GM19467 (cell line): ENCODE results near the gene ABCA4.
"Not testable (repeated sequence)": the region's sequence is repeated elsewhere in the genome, so short reads cannot be mapped to it uniquely, and the experiment has no call there.

Experiments
- ATAC-seq: cut with Tn5 transposase; IDR thresholded peaks from one replicate; pipeline ENCODE4 v1.9.1; 2021; ENCODE audit warnings: mild to moderate bottlenecking, moderate library complexity; ENCODE audit not compliant: unreplicated experiment

ABCA4 gene

DNA sequence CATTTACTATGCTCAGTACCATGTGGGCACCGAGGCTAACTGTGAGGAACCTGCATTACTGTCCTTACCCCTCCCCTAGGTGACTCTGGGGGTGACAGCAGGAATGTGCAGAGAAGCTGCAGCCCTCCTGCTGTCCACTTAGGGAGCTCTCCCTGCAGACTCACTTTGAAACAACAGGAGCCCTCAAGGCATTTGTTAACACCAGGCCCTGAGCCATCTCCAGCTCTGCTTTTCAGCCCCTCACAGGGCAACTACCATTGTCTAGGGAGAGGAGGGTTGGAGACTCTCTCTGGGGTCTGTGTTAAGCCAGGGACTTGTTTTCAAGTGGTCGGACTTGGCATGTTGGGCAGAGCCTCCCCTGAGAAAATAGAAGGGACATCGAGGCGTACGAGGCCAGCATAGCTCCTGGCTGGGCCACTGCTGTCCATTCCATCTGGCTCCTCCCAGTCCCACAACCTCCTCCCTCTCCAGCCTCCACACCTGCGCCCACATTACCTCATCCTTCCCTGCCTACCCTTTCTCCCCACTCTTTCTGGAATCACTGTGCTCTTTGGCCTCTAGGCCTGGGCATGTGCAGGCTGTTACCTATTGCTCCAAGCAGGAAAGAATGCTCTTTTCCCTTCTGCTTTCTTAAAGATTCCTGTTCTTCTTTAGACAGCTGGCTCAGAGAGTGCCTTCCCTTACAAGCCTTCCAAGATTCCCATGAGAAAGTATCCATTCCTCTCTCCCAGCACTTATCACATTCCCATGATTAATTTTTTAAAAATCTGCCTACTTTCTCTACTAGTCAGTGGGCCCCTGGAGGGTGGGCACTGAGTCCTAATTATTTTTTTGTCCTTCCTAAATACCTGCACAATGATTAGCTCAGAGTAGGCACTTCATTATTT, 109.0 kb downstream of the ABCA4 start:
- no peak for ATAC-seq

- no peak for ATAC-seq
Measured at GRCh38 chr1:94011129-94011528, 109.8 kb downstream of the ABCA4 start.

GRCh38 chr1:94009304-94009703, 111.6 kb downstream of the ABCA4 start:
- ATAC-seq, result no peak

DNA sequence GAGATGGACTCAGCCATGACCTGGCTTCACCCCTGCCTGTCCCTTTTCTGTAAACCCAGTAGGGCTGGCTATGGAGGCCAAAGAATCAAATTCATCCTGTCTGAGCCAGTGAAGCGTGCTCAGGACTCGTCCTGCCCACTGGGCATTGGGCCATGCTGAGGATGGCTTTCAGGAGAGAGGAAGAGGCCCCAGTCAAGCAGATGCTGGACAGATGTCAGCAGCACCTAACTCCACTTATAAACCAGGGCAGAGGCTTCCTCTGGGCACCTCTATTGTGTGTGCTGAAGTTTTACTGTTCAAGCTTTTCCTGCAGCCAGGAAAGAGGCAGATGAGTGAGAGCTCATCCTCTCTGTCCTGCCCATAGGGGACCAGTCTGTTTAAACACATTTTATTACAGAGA, 114.3 kb downstream of the ABCA4 start:
- no peak for ATAC-seq

GRCh38 chr1:94004924-94005323, 116.0 kb downstream of the ABCA4 start:
- ATAC-seq, result no peak

DNA sequence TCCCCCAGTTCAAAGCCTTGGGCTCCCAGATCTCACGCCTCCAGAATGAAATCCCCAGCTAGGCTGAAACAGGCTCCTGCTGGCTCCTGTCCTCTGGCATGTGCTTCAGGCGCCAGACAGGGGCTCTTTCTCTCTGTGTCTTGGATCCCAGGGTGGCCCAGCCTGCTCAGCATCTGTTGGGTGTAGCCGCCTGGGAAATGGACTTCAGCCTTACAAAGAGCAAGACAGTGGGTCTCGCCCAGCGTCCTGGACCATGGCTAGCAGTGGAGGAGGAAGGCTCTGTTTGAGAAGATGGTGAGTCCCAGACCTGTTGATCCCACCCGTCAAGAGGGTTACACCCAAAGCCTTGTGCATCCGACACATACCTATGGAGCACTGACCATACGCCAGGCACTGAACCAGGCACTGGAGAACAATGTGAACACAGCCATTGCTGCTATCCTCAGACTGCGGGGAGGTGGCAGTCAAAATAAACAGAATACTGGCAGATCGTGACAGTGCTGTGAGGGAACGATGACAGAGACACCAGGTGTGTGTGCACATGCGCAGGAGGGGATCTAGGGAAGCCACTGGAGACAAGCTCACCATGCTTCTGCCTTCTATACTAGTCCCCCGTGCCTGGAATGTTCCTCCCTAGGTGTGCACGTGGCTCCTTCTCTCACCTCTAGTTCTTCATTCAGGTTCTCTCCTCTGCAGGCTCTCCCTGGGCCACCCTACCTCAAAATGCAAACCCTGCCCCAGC, 118.7 kb downstream of the ABCA4 start:
- ATAC-seq, result no peak

- ATAC-seq, result no peak
Measured at GRCh38 chr1:94001397-94002045, 119.4 kb downstream of the ABCA4 start.

DNA sequence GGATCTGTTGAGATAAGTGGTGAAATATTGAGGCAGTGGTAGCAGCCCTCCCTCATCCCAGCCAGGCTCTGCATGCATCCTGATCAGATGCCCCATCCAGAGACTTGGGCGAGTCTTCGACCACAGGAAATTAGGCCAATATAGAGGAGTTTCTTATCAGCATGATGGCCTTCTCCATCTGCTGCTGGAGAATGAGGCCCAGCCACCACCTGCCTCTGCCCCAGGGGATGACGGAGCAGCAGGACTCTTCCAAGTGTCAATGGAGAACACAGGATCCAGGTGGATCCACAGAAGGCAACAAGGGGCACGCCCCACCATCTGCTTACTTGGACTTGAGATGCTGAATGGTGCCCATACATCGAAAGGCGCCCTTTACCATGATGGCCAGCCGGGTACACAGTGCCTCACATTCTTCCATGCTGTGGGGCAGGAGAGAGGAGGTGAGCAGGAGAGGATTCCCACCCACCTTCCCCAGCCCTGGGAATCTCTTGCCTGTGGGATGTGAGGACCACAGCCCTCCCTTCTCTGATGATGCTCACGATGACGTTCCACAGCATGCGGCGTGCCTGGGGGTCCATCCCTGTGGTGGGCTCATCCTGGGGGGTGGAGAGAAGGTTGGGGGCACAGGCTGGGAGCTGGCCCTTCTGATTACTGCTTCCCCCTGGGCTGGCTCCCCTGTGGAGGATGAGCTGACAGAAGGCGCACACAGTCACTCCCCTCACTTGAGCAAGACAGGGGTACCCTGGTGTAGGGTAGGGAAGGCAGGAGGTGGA, 120.3 kb downstream of the ABCA4 start:
- ATAC-seq, result no peak

- ATAC-seq, result no peak
Measured at GRCh38 chr1:93999840-94000415, 121.0 kb downstream of the ABCA4 start.

DNA sequence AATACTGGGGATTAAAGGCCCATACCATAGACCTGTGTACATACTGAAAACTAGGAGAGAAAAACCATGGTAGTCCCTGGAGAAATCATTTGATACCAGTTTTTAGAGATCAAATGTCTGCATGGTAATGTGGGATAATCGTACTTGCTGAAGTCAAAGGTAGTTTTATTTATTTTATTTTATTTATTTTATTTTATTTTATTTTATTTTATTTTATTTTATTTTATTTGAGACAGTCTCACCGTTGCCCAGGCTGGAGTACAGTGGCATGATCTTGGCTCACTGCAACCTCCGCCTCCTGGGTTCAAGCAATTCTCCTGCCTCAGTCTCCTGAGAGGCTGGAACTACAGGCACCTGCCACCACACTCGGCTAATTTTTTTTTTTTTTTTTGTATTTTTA, 122.4 kb downstream of the ABCA4 start:
- ATAC-seq, result not testable (repeated sequence)

- no peak for ATAC-seq
Measured at GRCh38 chr1:93997756-93998155, 123.2 kb downstream of the ABCA4 start.

- no peak for ATAC-seq
Measured at GRCh38 chr1:93995837-93996536, 125.0 kb downstream of the ABCA4 start.

DNA sequence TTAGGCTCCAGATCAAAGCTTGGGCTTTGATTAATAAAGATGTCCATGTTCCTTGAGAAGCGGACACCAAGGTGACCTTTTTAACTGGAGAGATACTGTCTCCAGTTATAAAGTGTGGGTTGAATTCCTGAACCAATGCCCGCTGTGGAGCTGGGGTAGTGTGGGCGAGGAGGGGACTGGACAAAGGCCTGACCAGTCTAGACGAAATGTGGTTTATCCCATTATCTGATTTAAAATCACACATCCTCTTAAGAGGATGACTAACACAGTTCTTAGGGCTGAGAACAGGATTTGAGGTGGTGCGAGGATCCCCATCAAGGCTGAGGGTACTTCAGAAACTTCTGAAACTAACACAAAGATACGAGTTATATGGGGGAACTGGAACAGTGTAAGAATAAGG, 127.2 kb downstream of the ABCA4 start:
- no peak for ATAC-seq

- ATAC-seq, result no peak
Measured at GRCh38 chr1:93992954-93993353, 128.0 kb downstream of the ABCA4 start.

- no peak for ATAC-seq
Measured at GRCh38 chr1:93992190-93992589, 128.8 kb downstream of the ABCA4 start.

GRCh38 chr1:93991271-93991670, 129.7 kb downstream of the ABCA4 start:
- ATAC-seq, result no peak

- not testable (repeated sequence) for ATAC-seq
Measured at GRCh38 chr1:93990477-93990876, 130.5 kb downstream of the ABCA4 start.

GRCh38 chr1:93990010-93990409, 130.9 kb downstream of the ABCA4 start:
- ATAC-seq, result no peak

- no peak for ATAC-seq
Measured at GRCh38 chr1:93989601-93990000, 131.3 kb downstream of the ABCA4 start.
